Stimulated activated CD8-positive, alpha-beta memory T cell treated with anti-CD3 and anti-CD28 coated beads, Interleukin-15, amount 100 ng/mL, for 24 hours (primary cell): ENCODE results near the gene POLR2B.
"Not testable (repeated sequence)": the region's sequence is repeated elsewhere in the genome, so short reads cannot be mapped to it uniquely, and the experiment has no call there.

Source experiments
- DNase-seq: peaks from one replicate; pipeline ENCODE4 v3.0.0-alpha.2; 2020; ENCODE audit warnings: low read depth

Gene POLR2B

DNA sequence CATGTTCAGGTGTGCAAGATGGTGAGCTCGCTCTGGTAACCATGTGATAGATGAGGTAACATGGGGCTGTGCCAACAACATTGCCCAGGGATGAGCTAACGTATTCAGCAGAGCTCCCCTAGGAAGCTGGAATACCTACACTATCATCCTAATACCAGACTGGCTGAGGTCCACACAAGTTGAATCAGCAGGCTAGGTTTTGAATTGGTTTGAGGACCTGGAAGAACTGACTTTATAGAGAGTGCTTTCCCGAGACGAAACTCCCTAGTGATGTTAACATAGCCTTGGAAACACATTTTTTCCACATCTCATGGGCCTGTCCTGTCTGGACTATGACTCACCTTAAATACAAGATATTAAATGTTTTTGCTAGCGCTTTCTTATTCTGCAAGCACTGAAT is 74.8 kb downstream of the POLR2B start:
- no peak for DNase-seq

GRCh38 chr4:57055886-57056285 is 77.2 kb downstream of the POLR2B start:
- no peak for DNase-seq

- DNase-seq: no peak
Observed at GRCh38 chr4:57059890-57060716, 81.4 kb downstream of the POLR2B start.

- DNase-seq: not testable (repeated sequence)
Observed at GRCh38 chr4:57060717-57061067, 82.0 kb downstream of the POLR2B start.

- no peak for DNase-seq
Observed at GRCh38 chr4:57061395-57061794, 82.7 kb downstream of the POLR2B start.

GRCh38 chr4:57063518-57063917 is 84.8 kb downstream of the POLR2B start:
- DNase-seq: no peak

DNA sequence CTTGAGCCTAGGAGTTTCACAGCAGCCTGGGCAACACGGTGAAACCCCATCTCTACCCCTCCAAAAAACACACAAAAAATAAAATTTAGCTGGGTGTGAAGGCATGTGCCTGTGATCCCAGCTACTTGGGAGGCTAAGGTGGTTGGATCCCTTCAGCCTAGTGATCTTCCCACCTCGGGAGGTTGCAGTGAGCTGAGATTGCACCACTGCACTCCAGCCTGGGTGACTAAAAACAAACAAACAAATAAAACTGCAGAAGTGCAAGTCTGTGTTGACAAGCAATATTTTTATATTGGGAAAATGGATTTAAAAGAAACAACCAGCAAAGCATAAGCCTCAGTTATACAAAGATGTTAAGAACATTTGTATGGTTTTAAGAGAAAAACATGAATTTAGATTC is 85.4 kb downstream of the POLR2B start:
- DNase-seq: no peak

- no peak for DNase-seq
Observed at GRCh38 chr4:57064811-57065711, 86.4 kb downstream of the POLR2B start.

- DNase-seq: no peak
Observed at GRCh38 chr4:57065730-57066482, 87.2 kb downstream of the POLR2B start.

DNA sequence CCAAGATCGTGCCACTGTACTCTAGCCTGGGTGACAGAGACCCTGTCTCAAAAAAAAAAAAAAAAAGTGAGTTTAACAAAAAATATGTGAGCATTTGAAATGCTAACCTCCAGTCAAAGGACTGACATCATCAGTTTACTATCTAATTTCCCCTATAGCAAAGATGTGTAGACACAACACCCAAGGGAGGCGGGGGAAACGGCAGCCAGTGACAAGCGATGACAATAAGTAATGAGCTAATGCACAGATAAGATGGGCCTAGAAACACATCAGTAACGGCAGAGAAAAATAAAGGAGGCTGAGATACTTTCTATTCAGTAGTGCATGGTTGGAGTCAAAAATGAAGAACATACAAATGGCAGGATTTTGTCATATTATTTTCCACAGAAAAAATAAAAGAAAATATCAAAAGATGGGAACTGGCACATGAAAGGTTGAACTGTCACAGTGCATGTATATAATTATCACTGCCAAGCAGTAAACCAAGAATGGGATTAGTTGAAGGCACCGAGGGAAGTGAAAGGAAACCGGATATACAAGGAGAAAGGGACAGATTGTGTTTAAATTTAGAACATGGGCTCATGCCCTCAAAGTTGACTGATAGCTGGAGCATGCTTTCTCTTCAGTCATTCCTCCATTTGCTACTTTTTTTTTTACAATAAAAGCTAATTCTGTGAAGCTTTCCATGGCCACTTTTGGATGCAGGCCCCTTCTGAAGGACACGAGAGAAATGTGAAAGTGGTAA is 89.7 kb downstream of the POLR2B start:
- no peak for DNase-seq

DNA sequence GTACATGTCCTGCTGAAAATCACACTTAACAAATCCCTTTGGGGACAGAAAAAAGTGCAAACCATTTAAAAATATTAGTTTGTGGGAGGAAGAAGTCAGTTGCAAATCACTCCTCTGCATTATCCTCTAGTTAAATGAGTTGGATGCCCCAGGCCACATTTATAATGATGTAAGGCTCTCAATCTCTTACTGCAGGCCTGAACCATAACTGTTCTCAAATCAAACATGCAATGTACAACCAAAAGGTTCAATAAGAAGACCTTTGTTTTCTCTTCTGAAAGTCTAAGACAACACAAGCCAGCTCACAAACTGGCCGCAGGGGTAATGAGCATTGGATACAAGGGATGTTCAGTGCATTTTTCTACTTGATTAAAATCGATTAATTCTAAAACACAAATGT is 91.8 kb downstream of the POLR2B start:
- DNase-seq: no peak

- DNase-seq: no peak
Observed at GRCh38 chr4:57071326-57071725, 92.6 kb downstream of the POLR2B start.

DNA sequence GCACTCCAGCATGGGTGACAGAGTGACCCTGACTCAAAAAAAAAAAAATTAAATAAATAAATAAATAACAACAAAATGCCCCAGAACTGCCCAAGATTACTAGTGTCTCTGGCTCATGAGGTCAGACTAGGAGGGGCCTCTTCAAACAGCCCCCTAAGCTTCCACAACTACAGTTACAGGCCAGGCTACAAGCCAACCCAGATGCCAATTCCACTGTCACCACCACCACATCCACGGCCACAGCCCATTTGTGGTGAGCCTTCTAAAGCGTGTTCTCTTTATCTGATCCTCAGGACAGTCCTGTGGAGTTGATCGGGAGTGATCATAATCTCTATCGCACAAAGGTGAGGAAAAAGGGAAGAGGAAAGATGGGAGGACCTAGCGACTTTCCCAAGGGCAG is 94.9 kb downstream of the POLR2B start:
- DNase-seq: no peak

DNA sequence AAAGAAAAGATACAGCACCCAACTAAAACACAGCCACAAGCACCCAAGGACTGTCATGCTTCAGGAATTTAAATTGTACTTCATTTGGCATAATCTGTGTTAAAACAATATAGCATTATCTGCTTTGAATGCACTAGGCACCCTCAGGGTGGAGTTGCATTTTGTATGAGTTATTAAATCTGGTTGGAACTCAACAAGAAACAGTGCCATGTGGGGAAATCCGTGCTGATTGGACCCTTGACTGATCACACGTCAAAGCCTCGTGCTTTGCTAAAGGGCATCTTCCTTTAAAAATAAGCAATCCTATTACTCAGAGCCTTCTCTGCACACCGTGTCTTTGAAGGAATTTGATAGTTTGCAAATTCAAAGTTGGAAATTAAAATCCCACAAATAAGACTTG is 96.0 kb downstream of the POLR2B start:
- DNase-seq: no peak

DNA sequence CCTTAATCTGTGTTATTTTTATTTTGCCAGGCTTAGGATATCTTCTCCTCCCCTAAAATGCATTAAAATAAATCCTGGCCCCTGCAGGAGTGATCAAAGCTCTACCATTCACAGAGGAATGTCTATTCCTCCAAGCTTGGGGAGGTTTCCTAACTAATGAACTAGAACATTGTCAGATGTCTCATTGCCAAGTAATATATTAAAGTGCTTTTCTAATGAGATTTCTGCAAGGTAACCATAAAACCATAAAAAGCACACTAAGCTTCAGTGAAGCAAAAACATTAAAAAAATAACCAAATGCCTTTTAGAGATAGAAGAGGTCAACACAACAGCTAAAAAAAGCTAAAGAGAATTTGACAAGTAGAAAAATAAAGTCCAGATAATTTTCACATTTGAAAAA is 96.7 kb downstream of the POLR2B start:
- no peak for DNase-seq

DNA sequence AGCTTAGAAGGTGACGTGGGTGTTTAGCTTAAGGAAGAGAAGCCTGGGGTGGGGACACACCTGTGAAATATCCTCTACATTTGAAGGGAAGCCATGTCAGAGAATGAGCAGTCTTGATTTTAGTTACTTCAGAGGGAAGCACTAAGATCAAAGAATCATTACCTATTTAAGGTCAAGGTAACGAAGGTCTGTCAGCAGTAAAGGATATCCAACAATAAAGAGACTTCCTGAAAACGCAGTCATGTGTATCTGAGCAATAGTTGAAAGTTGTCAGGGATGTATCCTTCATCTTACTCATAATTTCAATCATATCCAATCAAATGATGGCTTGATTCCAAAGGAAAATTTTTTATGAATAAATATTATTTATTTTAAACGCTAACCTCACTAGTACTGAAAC is 98.0 kb downstream of the POLR2B start:
- no peak for DNase-seq

DNA sequence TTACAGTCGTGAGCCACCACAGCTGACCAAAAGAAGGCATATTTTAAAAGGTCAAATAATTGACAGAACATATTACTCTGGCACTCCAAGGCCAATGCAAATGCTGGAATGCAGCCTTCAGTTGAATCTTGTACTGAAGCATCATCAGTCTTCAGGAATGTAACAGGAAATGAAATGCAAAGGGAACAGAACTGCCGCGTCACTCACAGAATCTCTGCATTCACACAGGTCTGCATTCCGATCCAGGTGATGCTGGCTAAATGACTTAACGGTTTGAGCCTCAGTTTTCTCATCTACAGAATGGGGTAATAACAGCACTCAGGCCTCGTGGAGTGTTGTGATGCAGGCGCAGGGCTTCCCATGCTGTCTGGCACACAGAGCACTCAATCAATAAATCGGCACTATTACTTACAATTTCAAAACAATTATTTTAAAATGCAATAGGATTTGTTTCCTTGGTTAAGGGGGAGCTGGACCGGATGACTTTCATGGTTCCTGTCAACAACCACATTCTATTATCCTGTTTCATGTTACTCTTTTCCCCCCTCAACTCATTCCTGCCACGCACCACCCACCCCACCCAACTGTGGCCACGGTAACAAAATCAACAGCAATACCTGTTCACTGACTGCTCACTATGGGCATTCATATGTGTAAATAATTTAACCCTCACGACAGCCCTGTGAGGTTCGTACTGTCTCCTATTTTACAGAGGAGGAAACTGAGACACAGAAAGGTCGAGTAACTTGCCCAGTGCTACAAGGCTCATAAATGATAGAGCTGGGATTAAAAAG is 99.1 kb downstream of the POLR2B start:
- no peak for DNase-seq

DNA sequence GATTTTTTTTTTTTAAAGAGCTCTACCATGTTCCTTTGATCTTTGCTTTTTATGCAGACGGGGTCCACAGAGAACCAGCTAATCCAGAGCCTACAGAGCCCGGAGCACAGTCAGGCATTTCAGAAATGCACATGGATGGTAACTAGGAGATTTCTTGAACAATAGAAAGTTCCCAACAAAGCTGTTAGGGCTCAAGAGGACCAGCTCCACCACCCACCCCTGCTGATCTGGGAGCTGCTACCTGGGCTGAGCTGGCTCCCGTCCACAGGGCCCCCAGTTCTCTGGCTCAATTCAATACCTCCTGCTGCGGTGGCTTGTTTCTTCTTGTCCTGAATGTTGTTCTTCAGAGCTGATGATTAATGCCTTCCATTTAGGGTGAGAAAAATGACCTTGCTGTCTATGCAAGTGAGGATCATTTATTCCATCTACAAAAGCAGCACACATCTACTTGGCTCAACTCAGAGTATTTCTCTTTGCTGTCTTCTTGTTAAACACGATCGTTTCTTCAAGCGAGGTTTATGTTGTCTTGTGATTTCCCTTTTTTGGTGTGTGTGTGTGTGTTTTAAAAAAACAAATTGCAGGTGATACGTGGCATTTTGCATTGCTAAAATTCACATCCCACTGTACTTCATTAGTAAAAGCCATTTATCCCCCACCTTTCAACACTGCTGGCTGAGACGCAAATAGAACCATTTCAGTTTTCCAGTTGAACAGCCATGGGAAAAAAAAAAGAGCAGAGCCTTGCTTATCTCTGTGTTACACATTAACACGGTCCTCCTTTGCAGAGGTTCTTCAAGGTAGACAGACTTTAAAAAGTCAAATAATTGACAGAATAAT is 100.2 kb downstream of the POLR2B start:
- no peak for DNase-seq
